ENCODE data around the gene TBC1D14. TPM values are rescaled to one million over a fixed set of nuclear protein-coding genes. Genes with fewer than 3 reads are reported as not detected.

The TBC1D14 gene
- total and polyA plus RNA-seq, 9 of the 15 experiments (the other 6 are each of a cell fraction or from before 2014, with no cell fraction given): 2.1 to 59.6 (median 44.8) TPM

- TF ChIP-seq E2F1 (CRISPR knock-in tag; IDR thresholded peaks at IDR 0.05): no peak
- TF ChIP-seq ZBTB33 (CRISPR knock-in tag; IDR thresholded peaks at IDR 0.05): no peak
- no peak for TF ChIP-seq ZNF445 (CRISPR knock-in tag; IDR thresholded peaks at IDR 0.05; ENCODE audit: low read depth)
- TF ChIP-seq SMAD2 (IDR thresholded peaks at IDR 0.05; ENCODE audit: low read depth, low read length): no peak
- TF ChIP-seq ZNF184 (CRISPR knock-in tag; IDR thresholded peaks at IDR 0.05): no peak
- no peak for TF ChIP-seq SREBF2 (CRISPR knock-in tag; IDR thresholded peaks at IDR 0.05)
- 0 out of 2 replicates have a peak, but pooled peaks have one; percentile 26 for TF ChIP-seq ZNF717 (CRISPR knock-in tag; IDR thresholded peaks at IDR 0.05)
- TF ChIP-seq MECOM (CRISPR knock-in tag; IDR thresholded peaks at IDR 0.05): 0 out of 2 replicates have a peak, but pooled peaks have one; percentile 37
- TF ChIP-seq SRF (CRISPR knock-in tag; IDR thresholded peaks at IDR 0.05): peak in 1 of 2 experiments; percentile 33; a peak in 1 of 4 replicates
- TF ChIP-seq ATF2 (CRISPR knock-in tag; IDR thresholded peaks at IDR 0.05): no peak
- no peak for TF ChIP-seq IRF9 (tag; IDR thresholded peaks at IDR 0.05)
- 0 out of 2 replicates have a peak, but pooled peaks have one; percentile 8 for TF ChIP-seq ZNF12 (CRISPR knock-in tag; IDR thresholded peaks at IDR 0.05)
- 0 out of 2 replicates have a peak, but pooled peaks have one; percentile 33 for TF ChIP-seq CBX5 (IDR thresholded peaks at IDR 0.05; ENCODE audit: borderline replicate concordance, low read depth)
- TF ChIP-seq USF2 (CRISPR knock-in tag; IDR thresholded peaks at IDR 0.05): no peak
- TF ChIP-seq KLF1 (tag; IDR thresholded peaks at IDR 0.05): peak; percentile 50; the same call in 1 of the 2 replicates
- no peak for TF ChIP-seq XRCC4 (IDR thresholded peaks at IDR 0.05; ENCODE audit: extremely low read depth, insufficient read depth, insufficient read length)
- TF ChIP-seq ZNF584 (CRISPR knock-in tag; IDR thresholded peaks at IDR 0.05; ENCODE audit: low read depth): no peak; the same call in 1 of the 2 replicates
- no peak for TF ChIP-seq CBFA2T2 (conservative IDR thresholded peaks at IDR 0.05)
- TF ChIP-seq ARID1B (IDR thresholded peaks at IDR 0.05): peak; percentile 57
- TF ChIP-seq VEZF1 (CRISPR knock-in tag; IDR thresholded peaks at IDR 0.05): peak; percentile 77
Measured at GRCh38 chr4:6892190-6892908, 17.3 kb upstream of the TBC1D14 start (continued).

Data from K562 (cell line).